NCI-H526 (cell line): ENCODE measurements around the gene ZNF821.
A peak's percentile ranks its signal among the peaks of the same experiment; 100 is the strongest.
"Not testable (repeated sequence)": the region's sequence is repeated elsewhere in the genome, so short reads cannot be mapped to it uniquely, and the experiment has no call there.

ENCODE experiments used
- DNase-seq, 2 experiments: peaks; one replicate each; lab custom pipeline; 2025; lab: John Stamatoyannopoulos, UW

Gene ZNF821

DNA sequence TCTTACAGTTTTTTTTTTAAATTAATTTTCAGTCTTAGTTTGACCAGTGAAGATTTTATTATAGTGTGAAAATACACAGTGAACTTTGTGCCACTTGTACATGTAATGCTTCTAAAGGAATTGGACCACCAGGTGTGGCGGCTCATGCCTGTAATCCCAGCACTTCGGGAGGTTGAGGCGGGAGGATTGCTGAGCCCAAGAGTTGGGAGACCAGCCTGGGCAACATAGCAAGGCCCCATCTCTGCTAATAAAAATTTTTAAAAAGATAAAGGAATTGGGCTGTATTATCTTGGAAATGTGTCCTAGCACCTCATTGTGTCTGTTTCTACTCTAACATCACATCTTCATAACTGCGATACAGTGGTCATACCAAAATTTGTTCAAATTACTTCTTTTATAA is 15.2 kb upstream of the ZNF821 start:
- no peak for DNase-seq

- no peak for DNase-seq
Measured at GRCh38 chr16:71896764-71897368, 12.9 kb upstream of the ZNF821 start.

DNA sequence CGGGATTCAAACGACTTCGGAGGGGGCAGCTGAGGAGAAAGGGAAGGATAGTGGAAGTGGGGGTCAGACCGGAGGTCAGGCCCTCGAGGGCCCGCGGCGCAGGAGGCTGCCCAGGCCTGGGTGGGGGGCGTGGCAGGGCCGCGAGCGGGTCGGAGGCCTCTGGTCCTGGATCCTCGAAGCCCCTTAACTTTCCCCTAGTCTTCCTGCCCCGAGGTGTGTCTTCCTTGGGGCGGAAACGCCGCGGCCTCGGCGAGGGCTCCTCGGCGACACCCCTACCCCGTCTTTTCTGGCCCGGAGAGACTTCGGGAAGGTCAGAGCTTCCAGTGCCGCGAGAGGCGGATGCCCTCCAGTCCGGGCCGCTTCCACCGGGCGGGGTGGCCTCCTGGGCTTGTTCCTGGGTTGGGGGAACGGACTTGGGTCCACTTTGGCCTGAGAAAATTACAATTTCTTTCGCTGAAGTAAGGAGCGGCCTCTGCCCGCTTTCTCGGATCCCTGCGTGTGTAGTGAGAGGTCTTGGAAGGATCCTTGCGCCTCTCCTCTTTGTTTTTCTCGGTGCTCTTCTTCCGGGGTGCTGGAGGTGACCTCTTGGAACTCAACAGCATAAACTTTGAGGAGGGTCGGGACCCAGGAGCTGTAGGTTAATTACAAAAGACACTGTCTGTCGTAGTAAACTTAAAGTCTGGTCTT is 11.8 kb upstream of the ZNF821 start:
- DNase-seq: peak in 1 of 2 experiments; percentile 58

DNA sequence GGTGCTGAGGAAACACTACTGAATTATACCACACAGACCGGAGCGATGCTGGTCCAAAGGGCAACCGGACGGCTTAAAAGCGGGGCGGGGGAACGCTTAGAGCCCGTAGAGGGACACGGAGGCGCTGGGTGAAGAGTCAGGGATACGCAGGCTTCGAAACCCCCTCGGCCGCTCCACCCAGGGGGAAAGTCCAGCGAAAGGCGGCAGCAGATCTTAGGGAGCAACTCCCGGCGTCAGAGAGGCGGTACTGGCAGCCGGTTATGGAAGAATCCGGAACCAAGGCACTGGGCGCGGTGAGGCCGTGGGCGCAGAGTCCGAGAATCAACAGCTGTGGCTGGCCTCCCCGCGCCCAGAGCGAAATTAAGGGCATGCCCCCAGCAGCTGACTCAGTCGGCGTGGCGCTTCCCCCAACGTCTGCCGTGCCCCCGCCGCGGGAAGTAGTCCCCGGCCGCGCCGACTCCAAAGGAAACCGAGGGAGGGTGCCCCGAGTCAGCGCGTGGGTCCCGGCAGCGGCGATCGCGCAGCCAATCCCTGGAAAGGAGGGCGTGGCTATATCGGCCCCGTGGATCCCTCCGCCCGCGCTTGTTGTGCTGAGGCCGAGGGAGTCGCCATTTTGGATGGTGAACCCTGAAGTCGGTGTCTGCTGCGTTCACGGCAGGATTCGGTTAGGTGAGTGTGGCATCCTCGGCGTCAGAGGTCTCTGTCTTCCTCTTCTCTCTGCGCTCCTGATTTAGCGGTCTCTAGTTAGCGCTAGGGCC is 11.1 kb upstream of the ZNF821 start, which contains the start of gene IST1:
Gene IST1, plus strand, starts transcription at position 611 of the 758 bp plus-strand sequence. CDS start 20,110 bp downstream, outside the sequence.
- peak; percentile 87 to 98 for DNase-seq

DNA sequence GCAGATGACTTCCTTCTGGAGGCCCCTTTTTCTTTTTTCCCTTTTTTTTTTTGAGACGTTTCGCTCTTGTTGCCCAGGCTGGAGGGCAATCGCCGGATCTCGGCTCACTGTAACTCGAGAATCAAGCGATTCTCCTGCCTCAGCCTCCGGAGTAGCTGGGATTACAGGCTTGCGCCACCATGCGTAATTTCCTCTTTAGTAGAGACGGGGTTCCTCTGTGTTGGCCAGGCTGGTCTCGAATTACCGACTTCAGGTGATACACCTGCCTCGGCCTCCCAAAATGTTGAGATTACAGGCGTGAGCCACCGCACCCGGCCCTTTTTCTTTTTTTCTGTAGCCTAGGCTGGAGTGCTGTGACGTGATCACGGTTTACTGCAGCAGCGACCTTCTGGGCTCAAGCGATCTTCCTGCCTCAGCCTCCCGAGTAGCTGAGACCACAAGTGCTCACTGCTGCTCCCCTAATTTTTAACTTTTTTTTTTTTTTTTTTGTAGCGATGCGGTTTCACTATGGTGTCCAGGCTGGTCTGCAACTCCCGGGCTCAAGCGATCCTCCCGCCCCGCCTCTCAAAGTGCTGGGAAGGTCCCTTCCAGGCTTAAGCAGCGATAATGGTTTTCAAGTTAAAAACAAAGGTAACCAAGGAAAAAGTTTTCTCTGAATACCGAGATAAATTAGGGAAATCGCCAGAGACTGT is 10.4 kb upstream of the ZNF821 start:
- peak; percentile 2 to 56 for DNase-seq

DNA sequence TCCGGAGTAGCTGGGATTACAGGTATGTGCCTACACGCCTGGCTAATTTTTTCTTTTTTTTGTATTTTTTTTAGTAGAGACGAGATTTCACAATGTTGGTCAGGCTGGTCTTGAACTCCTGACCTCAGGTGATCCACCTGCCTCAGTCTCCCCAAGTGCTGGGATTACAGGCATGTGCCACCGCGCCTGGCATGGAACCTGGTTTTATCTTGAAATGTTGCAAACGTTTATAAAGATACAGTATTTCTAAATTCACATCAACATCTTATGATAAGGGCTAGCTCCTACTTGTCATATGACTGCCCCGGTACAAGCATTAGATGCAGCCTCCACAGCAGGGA is 9.9 kb upstream of the ZNF821 start:
- no peak for DNase-seq

GRCh38 chr16:71889147-71889546 is 5.2 kb upstream of the ZNF821 start:
- DNase-seq: no peak

GRCh38 chr16:71885261-71885650 is 1.3 kb upstream of the ZNF821 start:
- DNase-seq: peak; percentile 75 to 80

GRCh38 chr16:71883168-71883848 is 674 bp downstream of the ZNF821 start:
- peak in 1 of 2 experiments; percentile 34 for DNase-seq

- peak; percentile 19 to 73 for DNase-seq
Measured at GRCh38 chr16:71882505-71883167, 1.3 kb downstream of the ZNF821 start.

GRCh38 chr16:71880176-71880575 is 3.8 kb downstream of the ZNF821 start:
- no peak for DNase-seq

- no peak for DNase-seq
Measured at GRCh38 chr16:71878911-71879310, 5.1 kb downstream of the ZNF821 start.

- no peak for DNase-seq
Measured at GRCh38 chr16:71873199-71873598, 10.8 kb downstream of the ZNF821 start.

DNA sequence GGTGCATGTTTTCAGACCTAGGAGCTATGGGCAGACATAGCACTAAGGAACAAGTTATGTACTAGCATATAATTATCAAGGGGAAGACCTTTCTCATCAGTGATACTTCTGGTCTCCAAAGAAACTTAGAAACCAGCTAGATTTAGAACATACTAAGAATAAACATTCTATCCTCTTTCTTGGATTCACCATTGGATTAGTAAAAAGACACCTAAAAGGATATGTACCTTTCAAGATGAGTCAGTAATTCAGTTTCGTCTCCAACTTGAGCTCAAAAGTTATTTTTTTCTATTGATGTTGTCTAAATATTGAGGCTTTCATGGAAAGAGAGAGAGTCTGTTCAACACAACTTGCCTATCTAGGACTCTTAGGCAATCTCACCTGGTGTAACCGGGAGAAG is 13.2 kb downstream of the ZNF821 start:
- DNase-seq: no peak

GRCh38 chr16:71869089-71869488 is 14.9 kb downstream of the ZNF821 start:
- DNase-seq: no peak

- no peak for DNase-seq
Measured at GRCh38 chr16:71867939-71868338, 16.0 kb downstream of the ZNF821 start.

DNA sequence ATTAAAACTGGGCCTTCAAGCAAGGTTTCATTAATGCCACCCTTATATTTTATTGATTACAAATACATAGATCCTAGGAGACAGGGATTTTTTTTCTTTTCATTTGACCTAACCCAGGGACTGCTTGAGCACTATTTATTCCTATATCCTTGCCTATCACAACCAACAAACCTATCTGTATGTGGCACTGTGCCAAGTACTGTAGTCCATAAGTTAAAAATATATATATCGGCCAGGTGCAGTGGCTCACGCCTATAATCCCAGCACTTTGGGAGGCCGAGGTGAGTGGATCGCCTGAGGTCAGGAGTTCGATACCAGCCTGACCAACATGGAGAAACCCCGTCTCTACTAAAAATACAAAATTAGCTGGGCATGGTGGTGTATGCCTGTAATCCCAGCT is 16.8 kb downstream of the ZNF821 start:
- not testable (repeated sequence) for DNase-seq

DNA sequence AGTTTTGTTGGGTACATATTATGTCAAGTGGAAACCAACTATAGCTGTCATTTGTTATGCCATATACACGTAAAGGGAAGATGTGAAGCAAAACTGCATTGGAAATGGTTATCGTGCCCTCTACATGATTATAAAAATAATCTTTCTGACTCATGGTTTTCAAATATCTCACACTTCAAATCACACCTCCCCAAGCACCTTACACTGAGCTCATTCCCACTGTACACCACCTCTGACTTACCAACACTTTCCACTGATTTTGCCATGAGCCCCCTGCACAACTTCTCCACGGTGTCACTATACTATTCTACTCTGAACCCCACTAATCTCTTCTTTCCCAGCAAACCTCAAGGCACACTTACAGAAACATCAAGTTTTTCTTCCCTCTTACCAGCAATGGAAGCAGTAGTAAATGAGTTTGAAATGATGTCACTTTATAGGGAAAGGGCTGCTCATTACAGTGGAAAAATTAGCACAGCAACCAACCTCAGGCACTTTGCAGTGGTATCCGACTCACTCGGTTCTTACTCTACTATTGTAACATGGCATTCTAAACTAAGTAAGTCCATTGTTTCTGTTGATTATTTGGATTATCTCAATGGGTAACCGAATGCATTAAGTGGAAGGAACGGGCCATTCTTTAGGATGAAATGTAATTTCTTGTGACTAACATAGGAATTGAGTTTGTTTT is 18.7 kb downstream of the ZNF821 start:
- DNase-seq: no peak

DNA sequence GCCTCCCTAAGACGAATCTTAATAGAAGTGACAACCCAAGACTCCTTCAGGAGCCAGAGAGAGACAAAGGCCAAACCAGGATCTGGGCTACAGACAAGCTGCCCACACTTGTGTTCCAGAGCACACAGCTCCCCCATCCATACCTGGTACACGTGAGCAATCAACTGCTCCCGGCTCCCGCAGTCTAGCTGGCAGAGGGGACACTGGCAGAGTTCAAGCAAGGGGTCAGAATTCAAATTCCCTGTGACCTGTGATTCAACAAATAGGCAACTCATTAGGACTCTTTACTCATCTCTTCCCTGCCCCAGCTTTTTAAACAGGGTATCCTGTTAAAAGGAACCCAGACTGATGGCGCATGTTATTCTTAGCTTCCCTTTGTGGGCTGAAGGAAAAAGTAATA is 20.0 kb downstream of the ZNF821 start:
- DNase-seq: no peak

DNA sequence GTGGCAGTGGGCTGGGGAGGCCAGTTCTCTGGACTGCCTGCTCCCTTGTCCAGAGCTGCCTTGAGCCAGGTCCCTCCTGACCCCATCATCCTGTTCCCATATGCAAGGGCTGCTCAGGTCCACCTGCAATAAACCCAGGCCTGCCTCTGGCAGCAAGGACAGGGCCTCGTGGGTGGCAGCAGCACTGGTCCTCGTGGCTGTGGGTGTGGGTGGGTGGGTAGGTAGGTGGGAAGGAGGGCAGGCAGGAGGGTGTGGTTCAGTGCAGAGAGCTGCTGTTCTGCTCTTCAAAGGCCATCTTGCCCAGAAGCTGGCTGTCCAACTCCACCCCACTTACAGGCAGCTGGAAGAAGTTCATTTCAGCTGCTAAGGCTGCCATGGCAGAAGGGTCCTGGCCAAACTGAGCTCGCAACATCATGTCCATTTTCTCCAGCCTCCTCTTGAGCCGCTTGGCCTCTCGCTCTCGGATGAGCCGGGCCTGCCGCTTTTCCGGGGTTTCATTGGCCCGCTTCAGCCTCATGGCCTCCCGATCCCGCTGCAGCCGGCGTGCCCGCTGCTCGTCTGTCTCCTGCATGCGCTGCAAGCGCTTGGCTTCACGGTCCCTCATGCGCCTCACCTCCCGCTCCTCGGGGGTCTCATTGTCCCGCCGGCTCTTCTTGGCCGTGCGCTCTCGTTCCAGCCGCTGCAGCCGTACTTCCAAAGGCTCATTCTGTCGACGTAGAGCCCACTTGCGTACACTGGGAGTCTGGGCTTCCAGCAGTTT is 24.0 kb downstream of the ZNF821 start:
- no peak for DNase-seq
